Ureter (tissue), 1 donor: ENCODE data around the gene TCP10L. TPM values are rescaled to one million over a fixed set of nuclear protein-coding genes. Genes with fewer than 3 reads are reported as not detected.

Experiments used
- total RNA-seq: library from RNA; stranded (reverse); gene quantifications from one replicate; pipeline ENCODE4 v1.2.4, GENCODE V29; 2023
- donor health status: DM: yes; HTN: yes; CAD: no.

TCP10L gene
- total RNA-seq, 1 donor from 2014 or later: 0.18 TPM

Other genes starting within 250 kb of the TCP10L start
- gene URB1, start 192.5 kb downstream of the TCP10L start, total RNA-seq: 34.6 TPM
- 55.3 TPM for gene EVA1C, start 172.8 kb downstream of the TCP10L start, total RNA-seq
- 39.6 TPM for gene CFAP298, start 26.9 kb upstream of the TCP10L start, total RNA-seq
- gene SYNJ1, start 142.5 kb upstream of the TCP10L start, total RNA-seq: 19.1 TPM
- gene PAXBP1, start 186.2 kb upstream of the TCP10L start, total RNA-seq: 55.2 TPM